Sigmoid colon (tissue), 7 donors: Measurements from ENCODE around the gene FER1L5. TPM values are rescaled to one million over a fixed set of nuclear protein-coding genes. Genes with fewer than 3 reads are reported as not detected.

ENCODE experiments used
- DNase-seq: peaks from one replicate; pipeline ENCODE4 v3.0.0-alpha.2; 2019
- H3K27ac ChIP-seq, 4 donors: fragments of 200-600 bp; sonication (generic); one replicate each; pipeline ENCODE4 v1.5.1; 2016 to 2019; ENCODE audit warnings: mild to moderate bottlenecking in 1 of 4
- H3K27me3 ChIP-seq, 3 donors: fragments of 200-600 bp; sonication (generic); one replicate each; pipeline ENCODE4 v1.5.1; 2019; ENCODE audit warnings: mild to moderate bottlenecking in 1 of 3
- H3K36me3 ChIP-seq, 4 donors: fragments of 200-600 bp; sonication (generic); one replicate each; pipeline ENCODE4 v1.5.1; 2016 to 2019
- H3K4me1 ChIP-seq, 4 donors: fragments of 200-600 bp; sonication (generic); one replicate each; pipeline ENCODE4 v1.5.1; 2017 to 2019
- H3K4me3 ChIP-seq, 4 donors: fragments of 200-600 bp; sonication (generic); one replicate each; pipeline ENCODE4 v1.5.1; 2017 to 2019; ENCODE audit warnings: mild to moderate bottlenecking in 2 of 4, moderate library complexity in 1 of 4
- H3K9me3 ChIP-seq, 4 donors: fragments of 200-600 bp in 3 of 4; sonication (generic) in 3 of 4; one replicate each; pipeline versions ENCODE4 v1.5.1 to v1.6.1; 2013 to 2019
- CTCF ChIP-seq, 4 experiments: fragments of 450-650 bp in 3 of 4; fragments of 200-600 bp in 1 of 4; IDR thresholded peaks; one replicate each; pipeline ENCODE4 v1.5.1; 2016 to 2019; ENCODE audit warnings: antibody characterized with exemption in 4 of 4, mild to moderate bottlenecking in 3 of 4, moderate library complexity in 2 of 4
- EP300 ChIP-seq, 4 donors: sonication (generic); formaldehyde crosslinking; IDR thresholded peaks; one replicate each; pipeline ENCODE4 v1.6.1; 2017; ENCODE audit warnings: antibody characterized with exemption in 4 of 4
- POLR2A ChIP-seq, 2 donors: fragments of 450-650 bp; IDR thresholded peaks; one replicate each; pipeline ENCODE4 v1.6.1; 2016; ENCODE audit warnings: antibody characterized with exemption in 2 of 2, mild to moderate bottlenecking in 2 of 2, moderate library complexity in 2 of 2
- POLR2AphosphoS5 ChIP-seq, 4 donors: sonication (generic); formaldehyde crosslinking; IDR thresholded peaks; one replicate each; pipeline ENCODE4 v1.6.1; 2017; ENCODE audit warnings: antibody characterized with exemption in 4 of 4
- WGBS, 2 donors: extraction: QIAGEN DNeasy Blood & Tissue Kit; methylation state at CpG; one replicate each; pipeline ENCODE4 v1.1.7; 2013; 5-methylcytosine and 5-hydroxymethylcytosine counted together
- intact Hi-C: fragments of 100-400 bp; cut with DNase I; formaldehyde crosslinking; loops from one replicate; pipeline ENCODE4 v1.15.1; 2023
- polyA plus RNA-seq, 3 donors: library from polyadenylated mRNA; stranded (reverse); fragments of 200-250 nt; gene quantifications; one replicate each; pipeline ENCODE4 v1.2.3, GENCODE V29; 2013
- total RNA-seq, 4 donors: library from RNA; depleted of rRNA; stranded (reverse); fragments of >200 nt; gene quantifications; one replicate each; pipeline ENCODE4 v1.1.0, GENCODE V29; 2016
- donor health status: healthy with polysubstance abuse.
- donor health status: Bipolar disorder and iron deficiency.
- donor health status: healthy.

Gene FER1L5
- total and polyA plus RNA-seq, 7 donors, result under 0.01 to 0.01 TPM; not detected in 5

DNA sequence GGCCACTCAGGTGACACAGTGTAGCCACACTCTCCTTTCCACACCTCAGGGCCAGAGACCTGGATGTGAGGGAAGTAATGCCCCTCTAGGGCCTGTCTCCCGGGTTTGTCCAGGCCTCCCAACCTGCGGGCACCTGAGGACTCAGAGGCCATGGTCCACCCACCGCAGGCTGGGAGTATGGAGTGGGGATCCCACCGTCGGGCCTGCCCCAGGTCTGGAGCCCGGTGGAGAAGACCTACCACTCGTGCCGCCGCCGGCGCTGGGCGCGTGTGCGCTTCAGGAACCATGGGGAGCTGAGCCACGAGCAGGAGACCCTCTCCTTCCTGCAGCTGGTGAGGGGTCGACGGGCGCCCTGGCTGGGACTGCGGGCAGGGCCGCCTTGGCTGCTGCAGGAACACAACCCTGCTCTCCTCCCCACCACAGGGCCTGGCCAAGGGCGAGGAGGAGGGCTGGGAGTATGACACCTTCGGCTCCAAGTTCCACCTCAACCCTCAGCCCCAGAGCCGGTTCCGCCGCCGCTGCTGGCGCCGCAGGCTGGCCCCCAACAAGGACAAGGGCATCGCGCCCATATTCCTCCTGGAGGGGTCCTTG is 48.6 kb downstream of the FER1L5 start:
- intact Hi-C loops, result no loop called here
- H3K9me3 ChIP-seq, result no peaks in the 10 kb centered on the region
- peak; percentile 60 for DNase-seq
- no peaks in the 10 kb centered on the region for H3K36me3 ChIP-seq
- no peak overlapping the region for H3K4me3 ChIP-seq
- peaks cover 0 to under 1% (median 0%) of the 10 kb centered on the region in 4 donors for H3K4me1 ChIP-seq
- H3K27me3 ChIP-seq, result peaks cover 0 to 10% (median 0%) of the 10 kb centered on the region in 3 donors
- WGBS, 2 donors, result 95 to 96% methylated on average over 30 of the region's 30 CpGs
- TF ChIP-seq POLR2AphosphoS5 (IDR thresholded peaks at IDR 0.05), result no peak
- H3K27ac ChIP-seq, result no peak overlapping the region

DNA sequence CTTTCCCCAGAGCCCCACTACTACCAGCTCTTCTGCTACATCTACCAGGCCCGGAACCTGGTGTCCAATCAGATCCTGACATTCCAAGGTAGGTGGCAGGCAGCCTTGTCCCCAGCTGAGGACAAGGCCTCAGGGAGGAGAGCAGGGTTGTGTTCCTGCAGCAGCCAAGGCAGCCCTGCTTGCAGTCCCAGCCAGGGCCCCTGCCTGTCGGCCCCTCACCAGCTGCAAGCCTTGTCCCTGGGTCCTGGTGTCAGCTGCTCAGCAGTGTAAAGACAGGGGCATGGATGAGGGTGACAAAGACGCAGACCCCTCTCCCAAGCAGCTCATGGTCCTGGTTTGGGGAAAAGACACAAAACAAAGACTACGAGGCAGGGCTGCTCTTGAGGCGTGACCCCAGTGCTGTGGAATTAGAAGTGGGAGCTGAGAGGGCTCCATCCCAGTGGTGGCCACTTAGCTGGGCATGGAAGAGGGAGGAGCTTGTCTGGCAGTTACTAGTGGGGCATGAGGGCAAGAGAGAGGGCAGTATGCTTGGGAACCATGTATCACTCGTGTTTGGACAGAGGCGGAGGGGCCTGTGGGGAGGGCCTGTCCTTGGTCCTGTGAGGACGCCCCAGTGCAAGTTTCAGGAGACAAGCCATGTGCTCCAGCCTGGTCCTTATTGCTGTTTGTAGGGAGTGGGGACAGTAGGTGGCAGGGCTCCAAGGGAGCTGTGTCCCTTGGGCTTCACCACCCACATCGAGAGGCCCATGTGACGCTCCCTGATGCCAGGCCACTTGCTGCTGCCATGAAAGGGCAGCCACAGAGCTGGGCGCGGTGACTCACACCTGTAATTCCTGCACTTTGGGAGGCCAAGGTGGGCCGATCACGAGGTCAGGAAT is 49.8 kb downstream of the FER1L5 start:
- 89 to 93% methylated on average over 14 of the region's 14 CpGs for WGBS, 2 donors

GRCh38 chr2:96693286-96694200 is 51.0 kb downstream of the FER1L5 start:
- TF ChIP-seq CTCF (IDR thresholded peaks at IDR 0.05) (no peak), EP300 (IDR thresholded peaks at IDR 0.05) (no peak), POLR2A (IDR thresholded peaks at IDR 0.05) (no peak), POLR2AphosphoS5 (IDR thresholded peaks at IDR 0.05) (no peak)
- DNase-seq, result peak; percentile 57
- Histone ChIP-seq H3K27me3 (no peaks in the 10 kb centered on the region), H3K4me3 (no peak overlapping the region), H3K4me1 (no peaks in the 10 kb centered on the region), H3K9me3 (no peaks in the 10 kb centered on the region), H3K36me3 (no peaks in the 10 kb centered on the region), H3K27ac (no peak overlapping the region)
- 81 to 86% methylated on average over 14 of the region's 14 CpGs for WGBS, 2 donors
- intact Hi-C loops, result no loop called here

More for the DNA sequence above, 49.8 kb downstream of the FER1L5 start:
- Histone ChIP-seq H3K4me1 (no peaks in the 10 kb centered on the region), H3K9me3 (no peaks in the 10 kb centered on the region), H3K27ac (no peak overlapping the region), H3K4me3 (no peak overlapping the region), H3K27me3 (peaks cover 0 to under 1% (median 0%) of the 10 kb centered on the region in 3 donors), H3K36me3 (no peaks in the 10 kb centered on the region)
- DNase-seq, result peak; percentile 50
- no peak for TF ChIP-seq POLR2AphosphoS5 (IDR thresholded peaks at IDR 0.05)
- TF ChIP-seq CTCF (IDR thresholded peaks at IDR 0.05), result no peak
- no peak for TF ChIP-seq EP300 (IDR thresholded peaks at IDR 0.05)
- TF ChIP-seq POLR2A (IDR thresholded peaks at IDR 0.05), result no peak
- intact Hi-C loops, result no loop called here

GRCh38 chr2:96694279-96694678 is 51.7 kb downstream of the FER1L5 start:
- H3K36me3 ChIP-seq, result no peaks in the 10 kb centered on the region
- 90 to 91% methylated on average over 8 of the region's 8 CpGs for WGBS, 2 donors
- H3K27ac ChIP-seq, result no peak overlapping the region
- H3K9me3 ChIP-seq, result no peaks in the 10 kb centered on the region
- no peaks in the 10 kb centered on the region for H3K4me1 ChIP-seq
- DNase-seq, result no peak
- TF ChIP-seq POLR2A (IDR thresholded peaks at IDR 0.05) (no peak), CTCF (IDR thresholded peaks at IDR 0.05) (no peak), EP300 (IDR thresholded peaks at IDR 0.05) (no peak), POLR2AphosphoS5 (IDR thresholded peaks at IDR 0.05) (no peak)
- H3K27me3 ChIP-seq, result no peaks in the 10 kb centered on the region
- intact Hi-C loops, result no loop called here
- H3K4me3 ChIP-seq, result no peak overlapping the region
